ENCODE measurements around the gene LRMDA.

Gene LRMDA

DNA sequence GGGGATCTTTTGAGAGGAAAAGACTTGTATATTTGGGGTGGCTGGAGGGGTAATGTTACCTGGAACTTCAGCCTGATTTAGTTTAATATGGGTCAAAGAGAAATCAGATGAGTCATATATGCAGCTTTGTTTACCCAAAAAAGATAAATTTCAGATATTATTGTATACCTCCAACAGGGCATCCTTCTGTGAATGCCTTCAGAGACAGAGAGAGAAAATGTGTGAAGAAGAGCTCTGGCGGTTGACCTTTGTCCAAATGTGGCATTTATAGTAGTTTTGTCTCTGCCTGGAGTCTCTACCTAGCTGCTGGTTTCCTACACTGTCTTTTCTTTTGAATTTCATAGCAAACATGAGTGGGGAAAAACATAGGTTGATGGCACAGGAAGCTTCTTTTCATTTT is 21.6 kb downstream of the LRMDA start:
- TF ChIP-seq, protein P1, sequence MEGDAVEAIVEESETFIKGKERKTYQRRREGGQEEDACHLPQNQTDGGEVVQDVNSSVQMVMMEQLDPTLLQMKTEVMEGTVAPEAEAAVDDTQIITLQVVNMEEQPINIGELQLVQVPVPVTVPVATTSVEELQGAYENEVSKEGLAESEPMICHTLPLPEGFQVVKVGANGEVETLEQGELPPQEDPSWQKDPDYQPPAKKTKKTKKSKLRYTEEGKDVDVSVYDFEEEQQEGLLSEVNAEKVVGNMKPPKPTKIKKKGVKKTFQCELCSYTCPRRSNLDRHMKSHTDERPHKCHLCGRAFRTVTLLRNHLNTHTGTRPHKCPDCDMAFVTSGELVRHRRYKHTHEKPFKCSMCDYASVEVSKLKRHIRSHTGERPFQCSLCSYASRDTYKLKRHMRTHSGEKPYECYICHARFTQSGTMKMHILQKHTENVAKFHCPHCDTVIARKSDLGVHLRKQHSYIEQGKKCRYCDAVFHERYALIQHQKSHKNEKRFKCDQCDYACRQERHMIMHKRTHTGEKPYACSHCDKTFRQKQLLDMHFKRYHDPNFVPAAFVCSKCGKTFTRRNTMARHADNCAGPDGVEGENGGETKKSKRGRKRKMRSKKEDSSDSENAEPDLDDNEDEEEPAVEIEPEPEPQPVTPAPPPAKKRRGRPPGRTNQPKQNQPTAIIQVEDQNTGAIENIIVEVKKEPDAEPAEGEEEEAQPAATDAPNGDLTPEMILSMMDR (conservative IDR thresholded peaks at IDR 0.05), result no peak
- no peak overlapping the region for H3K27ac ChIP-seq

DNA sequence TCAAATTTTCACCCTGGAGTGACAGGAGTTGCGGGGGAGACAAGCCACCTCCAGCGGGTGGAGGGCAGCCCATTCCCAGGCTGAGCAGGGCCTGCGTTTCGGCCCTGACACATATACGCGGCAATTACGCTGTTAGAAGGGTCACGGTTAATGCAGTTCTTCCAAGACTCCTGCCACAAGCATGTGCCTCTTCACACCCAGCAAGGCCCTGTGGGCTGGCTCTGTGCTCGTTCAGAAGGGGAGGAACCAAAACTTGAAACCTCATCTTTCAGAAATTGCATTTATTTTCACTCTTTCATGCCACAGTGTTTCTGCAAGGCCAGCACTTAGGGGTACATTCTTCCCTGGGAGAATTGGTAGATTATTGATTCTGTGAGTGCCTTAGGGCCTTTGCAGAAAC is 24.7 kb downstream of the LRMDA start:
- TF ChIP-seq, protein P1 (conservative IDR thresholded peaks at IDR 0.05), result no peak
- H3K27ac ChIP-seq, result no peak overlapping the region

DNA sequence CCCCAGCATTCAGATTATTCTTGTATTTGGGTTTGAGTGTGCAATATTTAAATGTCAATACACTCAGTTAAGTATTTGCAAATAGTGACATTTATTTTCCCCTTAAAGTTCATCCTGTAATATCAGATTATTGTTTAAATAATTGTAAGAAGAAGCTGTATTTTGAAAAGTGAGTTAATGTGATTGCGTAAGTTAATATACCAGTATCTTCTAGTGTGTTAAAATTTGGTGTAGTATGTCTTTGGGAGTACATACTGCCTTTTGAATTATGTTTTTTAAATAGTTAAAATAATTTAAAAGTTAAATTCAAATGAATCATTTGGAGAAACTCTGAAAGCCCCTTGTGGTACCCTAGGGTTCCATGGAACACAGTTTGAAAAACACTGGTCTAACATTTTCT is 28.6 kb downstream of the LRMDA start:
- no peak overlapping the region for H3K27ac ChIP-seq
- TF ChIP-seq, protein P1 (conservative IDR thresholded peaks at IDR 0.05), result no peak

DNA sequence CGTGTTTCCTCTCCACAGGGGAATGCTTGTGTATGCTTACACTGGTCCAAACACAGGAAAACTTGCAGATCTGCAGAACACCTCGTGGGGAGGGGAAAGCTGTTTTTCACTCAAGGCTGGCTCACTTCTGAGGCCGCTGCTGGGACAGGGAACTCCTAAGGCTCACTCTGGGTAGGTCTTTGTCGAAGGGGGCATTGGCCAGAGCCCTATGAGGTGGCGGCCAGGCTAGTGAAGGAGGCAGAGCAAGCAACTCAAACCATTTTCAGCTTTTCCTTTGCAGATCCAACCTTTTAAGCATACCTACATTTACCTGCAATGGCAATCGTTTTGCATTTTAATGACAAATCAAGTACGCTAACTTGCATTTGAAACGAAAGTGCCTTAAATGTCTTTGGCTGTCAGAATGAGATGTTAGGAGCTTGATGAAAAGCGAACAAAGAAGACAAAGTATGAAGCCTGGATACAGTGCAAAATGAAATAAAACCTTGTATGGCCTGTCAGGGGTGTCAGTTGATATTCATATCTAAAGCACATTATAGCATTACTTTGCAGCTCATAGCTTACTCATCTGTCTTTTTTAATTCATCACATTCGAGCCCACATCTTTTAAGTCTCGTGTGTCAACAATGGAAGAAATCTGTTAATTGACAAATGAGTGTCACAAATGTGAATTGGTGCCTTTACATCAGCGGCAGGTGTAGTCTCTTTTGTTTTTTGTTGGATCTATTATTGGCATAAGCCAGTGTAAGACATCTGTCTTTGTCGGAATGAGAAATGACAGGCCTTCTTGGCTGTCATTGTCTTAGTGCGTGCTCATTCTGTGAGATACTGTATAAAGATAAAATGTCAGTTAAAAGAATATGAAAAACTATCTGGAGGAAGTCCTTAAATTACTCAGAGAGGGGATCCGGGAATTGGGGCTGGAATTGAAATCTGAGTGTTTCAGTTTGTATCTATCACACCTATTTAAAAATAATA is 30.5 kb downstream of the LRMDA start:
- TF ChIP-seq, protein P1 (conservative IDR thresholded peaks at IDR 0.05), result no peak
- no peak overlapping the region for H3K27ac ChIP-seq

DNA sequence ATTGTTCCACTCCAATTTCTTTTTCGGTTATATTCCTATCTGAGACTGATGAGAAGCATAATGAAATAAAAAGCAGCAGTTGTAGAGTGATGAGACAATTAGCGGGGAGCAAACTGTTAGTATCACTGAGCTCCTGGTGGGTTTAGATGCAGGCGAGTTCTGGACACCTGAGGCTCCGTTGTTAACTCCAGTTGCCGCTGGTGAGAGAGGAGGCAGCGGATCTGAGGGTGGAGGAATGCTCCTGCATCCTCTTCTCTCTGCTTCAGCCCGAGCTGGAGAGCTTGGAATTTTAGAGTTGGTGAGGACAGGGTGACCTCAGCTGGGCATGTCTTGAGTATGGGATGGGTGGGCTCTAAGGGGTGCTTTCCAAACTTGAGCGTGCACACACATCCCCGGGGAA is 31.4 kb downstream of the LRMDA start:
- H3K27ac ChIP-seq, result no peak overlapping the region
- TF ChIP-seq, protein P1 (conservative IDR thresholded peaks at IDR 0.05), result no peak

DNA sequence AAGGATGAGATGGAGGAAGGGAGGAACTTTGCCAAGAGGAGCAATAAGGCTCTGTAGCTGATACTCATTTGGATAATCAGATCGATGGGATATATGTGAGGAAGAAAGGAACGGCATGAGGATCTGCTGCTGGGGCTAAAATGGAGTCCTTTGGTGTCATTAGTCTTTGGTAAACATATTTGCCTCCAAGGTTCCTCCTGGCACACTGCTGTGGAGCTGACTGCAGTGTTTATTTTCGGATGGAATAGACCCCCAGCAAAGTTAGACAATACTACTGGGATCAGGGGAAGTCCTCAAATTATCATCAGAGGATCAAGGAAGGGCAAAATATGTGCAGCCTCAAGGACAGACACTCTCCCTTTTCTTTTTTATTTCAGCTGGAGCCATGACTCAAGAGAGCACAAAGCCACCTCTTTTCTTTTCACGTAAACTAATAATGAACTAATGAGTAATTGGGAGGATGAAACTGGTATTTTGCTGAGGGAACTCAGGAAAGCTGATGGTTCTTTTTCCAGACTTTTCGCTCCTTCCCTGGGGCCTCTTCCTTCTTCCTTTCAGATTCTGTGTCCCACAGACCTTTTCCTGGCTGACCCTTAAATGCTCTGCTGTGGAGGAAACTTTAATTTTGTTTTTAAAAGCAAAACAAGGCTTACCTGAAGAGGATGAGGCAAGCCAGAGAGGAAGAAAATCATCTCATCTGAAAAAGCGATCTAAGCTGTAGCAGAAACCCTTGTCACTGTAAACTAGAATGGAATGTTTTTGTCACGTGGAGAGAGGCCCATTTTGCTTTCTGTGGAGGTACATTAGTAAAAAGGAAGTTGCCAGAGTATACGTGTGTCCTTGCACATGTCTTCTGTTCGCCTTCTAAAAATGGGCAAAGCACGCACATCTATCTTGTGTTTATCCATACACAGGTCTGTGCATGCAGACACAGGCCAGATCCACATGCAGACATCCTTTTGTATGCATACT is 33.3 kb downstream of the LRMDA start:
- TF ChIP-seq, protein P1 (conservative IDR thresholded peaks at IDR 0.05), result no peak

DNA sequence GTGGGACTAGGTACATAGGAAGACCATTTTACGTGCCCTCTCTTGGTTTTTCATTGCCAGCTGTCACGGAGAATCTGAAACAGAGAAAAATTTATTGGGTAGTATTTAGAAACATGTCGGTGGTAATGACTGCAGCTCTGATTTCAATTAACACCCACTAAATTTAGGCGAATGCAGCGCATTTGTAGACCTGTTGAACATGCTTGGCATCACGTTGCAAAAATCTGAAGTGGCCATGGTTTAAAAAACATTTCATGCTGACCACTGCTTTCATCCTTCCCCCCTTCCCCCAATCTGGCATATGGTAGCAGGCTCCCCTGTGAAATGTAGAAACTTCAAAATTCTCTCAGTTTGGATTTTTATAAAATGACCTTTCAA is 34.0 kb downstream of the LRMDA start:
- TF ChIP-seq, protein P1 (conservative IDR thresholded peaks at IDR 0.05), result no peak
- no peak overlapping the region for H3K27ac ChIP-seq

More for the DNA sequence above, 33.3 kb downstream of the LRMDA start:
- no peak overlapping the region for H3K27ac ChIP-seq

Measured in VCaP (cell line).